Amniotic epithelial cell (primary cell): Measurements from ENCODE around the gene ADH4.

ENCODE experiments used
- DNase-seq: peaks from one replicate; pipeline ENCODE4 v3.0.0-alpha.2; 2010; ENCODE audit warnings: low read depth

ADH4 gene

GRCh38 chr4:99079625-99080295 lies 64.3 kb downstream of the ADH4 start:
- DNase-seq: no peak

DNA sequence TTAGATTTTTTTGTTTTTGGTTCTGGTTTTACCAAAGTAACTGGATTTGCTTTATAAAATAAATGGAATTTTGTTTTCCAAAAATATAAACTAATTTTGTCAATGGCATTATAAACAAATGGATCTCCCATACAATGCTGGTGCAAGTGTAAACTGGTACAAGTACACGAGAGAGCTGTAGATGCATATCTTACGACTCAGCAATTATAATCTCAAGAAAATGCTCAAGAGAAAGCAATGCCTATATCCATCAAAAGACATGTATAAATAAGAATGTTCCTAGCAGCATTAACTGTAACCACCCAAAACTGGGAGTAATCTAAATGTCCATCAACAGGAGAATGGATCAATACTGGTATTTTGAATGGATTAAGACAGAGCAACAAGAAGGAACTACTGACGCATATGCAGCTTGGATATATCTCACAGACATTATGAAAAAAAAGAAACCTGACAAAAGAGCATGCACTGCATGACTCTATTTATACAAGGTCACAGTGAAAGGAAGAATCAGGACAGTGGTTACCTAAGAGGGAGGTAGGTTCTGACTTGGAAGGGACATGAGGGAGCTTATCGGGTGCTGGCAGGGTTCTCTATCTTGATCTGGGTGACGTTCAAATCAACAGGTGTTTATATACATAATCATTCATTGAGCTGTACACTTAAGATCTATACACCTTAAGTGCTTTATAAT lies 65.0 kb downstream of the ADH4 start:
- DNase-seq: no peak

GRCh38 chr4:99078336-99078735 lies 65.8 kb downstream of the ADH4 start:
- no peak for DNase-seq

DNA sequence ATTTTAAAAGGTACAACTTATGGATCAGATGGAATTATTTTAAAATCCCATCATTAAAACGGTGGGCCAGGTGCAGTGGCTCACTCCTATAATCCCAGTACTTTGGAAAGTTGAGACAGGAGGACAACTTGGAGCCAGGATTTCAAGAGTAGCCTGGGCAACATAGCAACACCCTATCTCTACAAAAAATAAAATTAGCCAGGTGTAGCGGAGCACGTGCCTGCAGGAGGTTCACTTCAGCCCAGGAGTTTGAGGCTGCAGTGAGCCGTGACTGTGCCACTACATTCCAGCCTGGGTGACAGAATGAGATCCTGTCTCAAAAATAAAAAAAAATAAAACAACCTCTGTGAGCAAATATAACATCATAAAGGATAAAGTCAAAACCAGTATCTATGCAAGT lies 66.9 kb downstream of the ADH4 start:
- DNase-seq: no peak

GRCh38 chr4:99076292-99076976 lies 67.7 kb downstream of the ADH4 start:
- DNase-seq: no peak

GRCh38 chr4:99074816-99075215 lies 69.3 kb downstream of the ADH4 start:
- DNase-seq: no peak
